NCI-H82 (cell line): ENCODE data around the gene ENTPD2.

Experiments
- DNase-seq: peaks from one replicate; lab custom pipeline; 2025; lab: John Stamatoyannopoulos, UW

Gene ENTPD2

DNA sequence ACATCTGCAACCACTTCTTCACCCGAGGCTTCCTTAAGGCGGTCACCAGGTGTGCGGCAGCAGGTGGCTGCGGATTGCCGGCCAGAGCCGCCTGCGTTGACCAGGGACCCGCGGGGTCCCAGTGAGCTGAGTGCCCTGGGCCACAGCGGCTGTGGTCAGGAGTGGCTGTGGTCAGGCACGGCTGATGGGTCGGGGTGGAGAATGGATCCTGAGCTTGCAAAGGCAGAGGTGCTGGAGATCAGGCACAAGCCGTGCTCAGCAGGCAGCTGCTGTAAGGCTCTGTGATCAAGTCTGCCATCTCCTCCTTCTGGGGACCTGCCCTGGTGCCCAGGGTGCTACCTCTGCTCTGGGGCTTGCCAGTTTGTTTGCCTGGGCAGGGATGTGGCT is 25.5 kb upstream of the ENTPD2 start:
- DNase-seq: no peak

DNA sequence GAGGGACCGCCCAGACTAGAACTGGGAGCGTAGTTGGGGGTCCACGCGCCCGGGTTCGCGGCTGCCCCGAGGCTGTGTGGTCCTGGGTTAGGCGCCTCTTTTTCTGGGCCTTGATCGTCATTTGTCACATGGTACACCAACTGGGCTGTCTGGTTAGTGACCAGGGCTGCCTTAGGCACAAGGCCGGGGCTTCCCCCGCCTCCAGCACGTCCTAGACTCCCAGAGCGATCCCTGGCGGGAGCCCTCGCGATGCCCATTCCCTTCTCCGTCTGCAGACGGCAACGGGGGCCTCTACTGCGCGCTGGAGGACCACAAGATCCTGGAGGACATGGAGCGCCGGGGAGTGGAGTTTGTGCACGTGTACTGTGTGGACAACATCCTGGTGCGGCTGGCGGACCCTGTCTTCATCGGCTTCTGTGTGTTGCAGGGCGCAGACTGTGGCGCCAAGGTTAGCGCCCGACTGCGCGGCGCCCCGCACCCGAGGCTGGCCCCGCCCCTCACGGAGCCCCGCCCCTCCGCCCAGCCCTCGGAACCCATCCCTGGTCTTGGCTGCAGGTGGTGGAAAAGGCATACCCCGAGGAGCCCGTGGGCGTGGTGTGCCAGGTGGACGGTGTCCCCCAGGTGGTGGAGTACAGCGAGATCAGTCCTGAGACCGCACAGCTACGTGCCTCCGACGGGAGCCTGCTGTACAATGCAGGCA is 25.0 kb upstream of the ENTPD2 start:
- DNase-seq: no peak

DNA sequence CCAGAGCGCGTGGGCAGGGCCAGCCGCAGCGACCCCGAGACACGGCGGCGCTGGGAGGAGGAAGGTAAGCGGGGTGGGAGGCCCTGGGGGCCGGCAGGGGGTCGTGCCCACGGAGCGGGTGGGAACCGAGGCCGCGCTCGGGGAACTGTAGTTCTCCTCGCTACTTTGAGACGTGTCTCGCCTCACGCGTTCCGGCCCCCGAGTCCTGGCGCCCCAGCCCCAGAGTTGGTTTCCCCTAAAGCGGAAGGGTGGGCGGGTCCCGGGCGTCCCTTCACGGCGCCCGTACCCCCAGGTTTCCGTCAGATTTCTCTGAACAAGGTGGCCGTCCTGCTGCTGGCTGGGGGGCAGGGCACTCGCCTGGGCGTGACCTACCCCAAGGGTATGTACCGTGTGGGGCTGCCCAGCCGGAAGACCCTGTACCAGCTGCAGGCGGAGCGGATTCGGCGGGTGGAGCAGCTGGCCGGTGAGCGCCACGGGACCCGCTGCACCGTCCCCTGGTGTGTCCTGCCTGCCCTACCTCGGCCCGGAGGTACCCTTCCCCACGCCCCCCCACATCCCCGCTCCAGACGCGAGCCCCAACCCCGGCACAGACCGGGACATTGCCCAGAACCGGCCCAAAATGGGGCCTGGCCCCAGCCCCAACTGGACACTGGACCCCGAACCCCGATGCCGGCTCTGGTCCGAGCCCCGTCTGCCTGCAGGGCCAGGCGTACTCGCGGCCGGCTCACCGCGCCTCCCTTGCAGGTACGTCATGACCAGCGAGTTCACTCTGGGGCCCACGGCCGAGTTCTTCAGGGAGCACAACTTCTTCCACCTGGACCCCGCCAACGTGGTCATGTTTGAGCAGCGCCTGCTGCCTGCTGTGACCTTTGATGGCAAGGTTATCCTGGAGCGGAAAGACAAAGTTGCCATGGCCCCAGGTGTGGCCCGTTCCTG is 24.2 kb upstream of the ENTPD2 start:
- no peak for DNase-seq

GRCh38 chr9:137077010-137077747 is 23.3 kb upstream of the ENTPD2 start, which contains the start of gene UAP1L1:
Gene UAP1L1, plus strand, starts transcription at chr9:137077517. Its CDS starts 16 bp downstream, at chr9:137077533.
- peak; percentile 69 for DNase-seq

GRCh38 chr9:137076636-137077009 is 22.8 kb upstream of the ENTPD2 start:
- no peak for DNase-seq

- DNase-seq: no peak
Observed at GRCh38 chr9:137075275-137075775, 21.5 kb upstream of the ENTPD2 start.

DNA sequence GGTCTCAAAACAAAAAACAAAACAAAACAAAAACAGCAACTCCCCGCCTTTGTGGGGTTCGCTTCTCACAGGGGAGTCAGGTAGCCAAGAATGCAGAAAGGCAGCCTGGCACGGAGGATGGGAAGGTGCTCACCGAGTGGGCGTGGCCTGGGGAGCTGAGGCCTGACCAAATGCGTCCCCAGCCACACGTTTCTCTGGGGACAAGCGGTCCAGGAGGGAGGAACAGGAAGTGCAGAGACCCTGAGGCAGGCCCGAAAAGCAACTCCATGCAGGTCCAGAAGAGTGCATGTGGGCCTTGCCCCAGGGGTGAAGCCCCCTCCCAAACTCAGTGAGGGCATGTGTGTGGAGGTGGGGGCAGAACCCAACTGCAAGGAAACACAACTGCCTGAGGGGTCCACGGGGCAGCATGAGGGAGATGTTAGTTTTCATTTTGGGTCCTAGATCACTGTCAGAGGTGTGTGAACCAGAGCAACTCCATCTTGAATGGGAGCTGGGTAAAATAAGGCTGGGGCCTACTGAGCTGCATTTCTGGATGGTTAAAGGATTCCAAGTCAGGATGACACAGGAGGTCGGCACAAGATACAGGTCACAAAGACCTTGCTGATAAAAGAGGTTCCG is 20.9 kb upstream of the ENTPD2 start:
- no peak for DNase-seq

- DNase-seq: no peak
Observed at GRCh38 chr9:137073992-137074399, 20.1 kb upstream of the ENTPD2 start.

GRCh38 chr9:137071282-137071681 is 17.4 kb upstream of the ENTPD2 start:
- DNase-seq: peak; percentile 17

DNA sequence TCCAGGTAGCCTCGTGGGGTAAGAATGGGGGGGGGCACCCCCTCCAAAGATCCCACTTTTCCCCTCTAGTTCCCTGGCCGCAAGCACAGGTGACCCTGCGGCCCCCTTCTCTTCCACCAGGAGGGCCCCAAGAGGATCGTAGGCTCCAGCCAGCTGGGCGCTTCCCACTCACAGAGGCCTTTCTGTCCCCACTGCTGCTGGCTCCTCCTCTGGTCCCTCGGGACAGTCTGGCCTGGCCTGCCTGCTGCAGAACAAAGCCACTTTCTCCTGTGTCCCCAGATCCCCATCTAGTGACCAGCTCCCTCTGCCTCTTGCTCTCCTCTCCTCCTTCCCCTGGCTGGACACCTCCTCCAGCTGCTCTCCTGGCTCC is 17.0 kb upstream of the ENTPD2 start:
- DNase-seq: peak; percentile 77

DNA sequence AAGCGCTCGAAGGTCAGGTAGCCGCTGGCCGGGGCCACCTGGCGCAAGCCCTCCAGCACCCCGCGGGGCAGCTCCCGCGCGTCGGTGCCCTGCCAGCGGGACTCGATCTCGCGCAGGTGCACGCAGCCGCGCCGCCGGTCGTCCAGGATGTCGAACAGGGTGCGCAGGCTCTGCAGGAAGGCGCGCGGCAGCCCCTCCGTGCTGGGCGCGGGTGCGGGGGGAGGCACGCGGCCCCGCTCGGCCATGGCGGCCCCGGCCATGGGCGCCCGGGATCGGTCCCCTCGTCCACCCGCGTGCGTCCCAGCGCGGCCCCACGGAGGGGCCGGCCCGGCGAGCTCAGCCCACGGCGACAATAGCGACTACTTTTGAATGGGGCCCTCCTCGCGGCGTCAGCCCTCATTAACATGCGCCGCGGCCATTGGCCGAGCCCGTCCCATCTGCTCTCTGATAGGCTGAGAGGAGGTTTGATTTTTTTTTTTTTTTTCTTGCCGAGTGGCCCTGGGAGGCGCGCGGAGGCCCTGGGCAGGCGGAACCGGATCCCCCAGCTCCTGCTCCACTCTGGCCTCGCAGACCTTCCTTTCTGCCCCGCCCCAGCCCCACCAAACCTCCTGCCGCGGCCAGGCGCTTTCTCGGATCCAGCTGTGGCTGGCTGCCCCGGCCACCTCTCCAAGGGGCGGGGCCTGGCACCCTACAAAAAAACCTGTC is 16.5 kb upstream of the ENTPD2 start, which contains the start of gene SAPCD2:
Gene SAPCD2, minus strand, starts transcription at position 357 of the 705 bp plus-strand sequence. Its CDS starts 97 bp downstream, at position 260.
- DNase-seq: peak; percentile 97

DNA sequence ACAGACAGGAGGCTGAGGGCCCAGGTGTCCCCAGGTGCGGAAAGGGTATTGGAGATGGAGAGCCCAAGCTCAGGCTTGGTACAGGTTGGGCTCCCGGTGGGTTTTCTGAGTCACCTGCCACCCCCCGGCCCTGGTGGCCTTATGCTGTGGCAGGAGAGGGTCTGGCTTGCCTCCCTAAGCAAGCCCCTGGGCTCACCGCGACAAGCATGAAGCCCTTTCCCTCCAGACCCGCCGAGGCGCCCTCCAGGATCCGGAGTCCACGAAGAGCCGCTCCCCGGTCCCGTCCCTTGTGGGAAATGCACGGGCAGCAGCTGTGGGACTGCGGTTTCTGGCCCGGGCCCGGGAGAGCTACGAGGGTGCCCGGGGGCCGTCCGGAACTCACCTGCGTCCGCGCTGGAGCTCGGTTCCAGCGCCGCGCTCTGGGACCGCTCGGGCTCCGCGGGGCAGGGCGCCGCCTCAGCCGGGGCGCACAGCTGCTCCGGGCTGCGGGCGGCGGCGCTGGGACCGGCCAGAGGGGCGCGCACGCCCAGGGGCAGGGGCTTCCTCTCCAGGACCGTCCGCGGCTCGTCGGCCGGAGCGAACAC is 15.7 kb upstream of the ENTPD2 start:
- peak; percentile 46 for DNase-seq

DNA sequence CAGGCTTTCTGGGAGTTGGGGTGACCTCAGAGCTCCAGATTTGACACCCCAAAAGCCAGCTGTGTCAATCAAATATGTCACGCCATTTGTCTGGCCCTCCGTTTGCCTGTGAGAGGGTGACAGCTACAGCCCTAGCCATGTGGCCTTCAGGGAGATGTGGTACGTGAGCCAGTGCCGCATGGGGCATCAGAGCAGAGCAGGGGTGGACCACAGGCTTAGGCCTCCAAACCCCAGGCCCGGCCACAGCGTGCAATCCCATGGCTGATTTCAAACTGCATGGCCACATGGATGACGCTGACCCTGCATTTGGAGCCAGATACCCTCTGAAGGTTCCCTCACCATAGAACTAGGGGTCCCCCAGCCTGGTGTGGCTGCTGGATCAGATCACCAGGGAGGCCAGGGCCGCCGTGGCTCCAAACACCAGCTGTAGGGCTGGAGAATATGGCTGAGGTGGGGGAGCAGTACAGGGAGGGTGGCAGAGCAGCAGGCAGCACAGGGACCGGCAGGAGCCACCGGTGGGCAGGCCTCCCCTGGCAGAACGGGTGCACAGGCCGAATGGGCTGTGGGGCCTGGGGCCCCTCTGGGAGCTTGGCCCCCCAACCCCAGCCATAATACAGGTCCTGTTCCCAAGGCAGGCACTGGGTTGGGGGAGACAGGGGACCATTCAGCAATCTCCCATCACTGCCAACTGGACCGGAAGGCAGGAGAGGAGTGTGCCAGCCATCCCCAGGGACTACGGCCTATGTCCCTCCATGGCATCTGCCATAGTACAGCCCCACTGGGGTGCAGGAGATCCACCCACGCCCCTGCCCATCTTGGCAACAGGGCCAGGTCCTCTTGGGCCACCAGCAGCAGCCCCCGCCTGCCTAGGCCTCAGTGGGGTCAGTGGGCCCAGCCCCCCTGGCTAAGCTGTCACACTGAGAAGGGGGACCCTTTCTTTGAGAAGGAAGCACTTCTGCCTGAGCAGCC is 15.0 kb upstream of the ENTPD2 start:
- no peak for DNase-seq

- peak; percentile 88 for DNase-seq
Observed at GRCh38 chr9:137067860-137068538, 14.1 kb upstream of the ENTPD2 start.

DNA sequence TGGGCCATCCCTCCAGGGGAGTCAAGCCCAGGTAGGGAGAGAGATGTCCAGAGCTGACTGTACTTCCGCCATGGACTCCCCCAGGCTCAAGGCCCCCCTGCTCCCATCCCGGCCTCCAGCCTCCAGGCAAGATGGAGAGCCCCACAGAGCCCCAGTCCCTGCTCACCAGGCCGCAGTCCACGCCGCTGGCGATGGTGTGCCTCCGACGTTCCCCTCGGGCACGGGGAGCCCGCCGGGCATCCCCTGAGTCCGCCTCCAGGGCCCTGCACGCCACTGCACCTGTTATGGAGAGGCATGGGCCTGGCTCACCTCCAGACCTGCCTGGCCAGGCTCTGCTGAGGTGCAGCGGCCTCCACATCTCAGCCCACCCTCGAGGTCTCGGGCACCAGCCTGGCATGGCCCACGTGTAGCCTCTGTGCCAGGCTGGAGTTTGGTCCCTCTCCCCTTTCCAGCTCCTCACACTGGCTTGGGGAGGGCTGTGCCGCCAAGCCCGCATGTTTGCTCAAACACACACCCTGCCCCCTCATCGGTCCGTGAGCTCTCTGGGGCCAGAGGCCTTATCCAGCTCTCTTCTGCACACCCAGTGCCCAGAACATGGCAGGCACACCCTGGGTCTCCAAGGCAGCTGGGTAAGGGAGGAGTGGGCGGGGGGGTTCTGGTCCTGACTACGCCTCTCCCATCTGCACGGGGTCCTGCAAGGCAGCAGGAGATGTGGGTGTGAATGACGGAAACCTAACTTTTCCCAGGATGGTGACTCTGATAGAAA is 12.4 kb upstream of the ENTPD2 start:
- no peak for DNase-seq

DNA sequence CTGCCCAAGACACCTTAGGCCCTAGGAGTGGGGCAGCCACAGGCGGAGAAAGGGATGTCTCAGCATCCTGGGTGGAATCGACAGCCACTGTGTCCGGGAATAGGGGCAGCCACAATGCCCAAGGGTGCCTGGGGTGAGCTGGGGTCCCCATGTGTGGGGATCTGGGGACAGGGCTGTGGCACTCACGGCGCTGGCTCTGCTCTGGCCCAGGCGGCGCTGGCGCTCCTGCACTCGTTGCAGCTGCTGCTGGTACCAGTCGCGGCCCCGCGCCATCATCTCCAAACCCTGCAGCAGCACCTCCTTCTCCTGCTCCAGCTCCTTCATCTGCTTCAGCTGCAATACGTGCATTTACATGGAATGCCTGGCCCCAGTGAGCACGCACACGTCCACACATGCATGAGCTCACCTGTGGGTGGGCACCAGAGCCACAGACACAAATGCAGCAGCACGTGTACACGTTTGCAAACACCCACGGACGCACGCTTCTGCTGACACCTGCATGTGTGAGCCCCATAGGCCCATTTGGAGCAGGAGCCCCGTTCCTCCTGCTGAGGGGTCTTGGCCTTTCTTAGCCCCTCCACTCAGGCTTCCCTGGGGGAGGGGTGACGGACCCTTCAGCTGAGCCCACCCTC is 11.6 kb upstream of the ENTPD2 start:
- no peak for DNase-seq

GRCh38 chr9:137064880-137065164 is 11.0 kb upstream of the ENTPD2 start:
- no peak for DNase-seq
